ENCODE measurements around the gene ADAMTS18.
"Not testable (repeated sequence)": the region's sequence is repeated elsewhere in the genome, so short reads cannot be mapped to it uniquely, and the experiment has no call there.

Gene ADAMTS18

DNA sequence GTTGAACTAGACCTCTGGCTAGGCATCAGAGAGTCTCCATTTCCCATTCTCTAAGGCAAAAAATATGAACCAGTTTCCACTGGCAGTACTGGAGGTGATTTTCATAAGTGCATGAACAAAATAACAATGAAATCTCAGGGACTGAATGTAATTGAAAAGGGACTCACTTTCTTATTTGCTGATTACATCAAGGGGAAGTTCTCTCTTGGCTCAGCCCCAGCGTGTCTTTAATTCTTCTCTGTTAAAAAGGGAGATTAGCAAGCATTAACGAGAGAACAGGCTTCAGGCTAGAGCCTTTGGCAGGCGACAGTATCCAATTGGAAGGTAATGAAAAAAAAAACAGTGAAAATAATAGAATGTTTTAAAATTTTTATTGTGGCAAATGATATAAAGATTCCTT, 34.0 kb upstream of the ADAMTS18 start:
- TF ChIP-seq CTCF (IDR thresholded peaks at IDR 0.05; ENCODE audit: control insufficient read depth, insufficient read depth, low read depth, low read length, missing control alignments): no peak
- DNase-seq (ENCODE audit: low read depth): no peak
- no peak overlapping the region for H3K4me3 ChIP-seq (ENCODE audit: control insufficient read depth, low read depth, low read length)

DNA sequence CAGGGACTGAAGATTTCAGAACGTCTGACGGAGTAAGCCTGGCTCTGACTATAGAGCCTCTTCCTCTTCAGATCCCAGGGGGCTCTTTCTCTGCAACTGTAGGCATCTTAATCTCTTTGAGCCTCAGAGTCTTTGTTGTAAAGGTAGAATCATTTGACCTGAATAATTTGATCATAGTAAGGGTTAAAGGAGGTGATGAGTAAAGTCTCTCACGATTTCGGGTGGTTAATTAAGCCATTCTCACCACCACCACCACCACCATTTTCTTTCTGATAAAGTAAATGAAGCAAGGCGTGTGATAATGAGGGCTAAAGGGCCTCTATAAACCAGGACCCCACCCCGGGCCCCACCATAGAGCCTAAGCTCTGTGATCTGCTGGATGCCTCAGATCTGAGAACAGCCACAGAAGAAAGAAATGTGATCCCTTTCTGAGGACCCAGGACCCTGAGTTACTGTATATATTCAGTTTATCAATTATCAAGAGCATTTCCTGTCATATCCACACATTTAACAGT, 33.0 kb upstream of the ADAMTS18 start:
- DNase-seq (ENCODE audit: low read depth): no peak
- no peak for TF ChIP-seq CTCF (IDR thresholded peaks at IDR 0.05; ENCODE audit: control insufficient read depth, insufficient read depth, low read depth, low read length, missing control alignments)
- H3K4me3 ChIP-seq (ENCODE audit: control insufficient read depth, low read depth, low read length): no peak overlapping the region

- not testable (repeated sequence) for H3K4me3 ChIP-seq (ENCODE audit: control insufficient read depth, low read depth, low read length); DNase-seq (ENCODE audit: low read depth)
Measured at GRCh38 chr16:77463659-77464058, 28.8 kb upstream of the ADAMTS18 start.

DNA sequence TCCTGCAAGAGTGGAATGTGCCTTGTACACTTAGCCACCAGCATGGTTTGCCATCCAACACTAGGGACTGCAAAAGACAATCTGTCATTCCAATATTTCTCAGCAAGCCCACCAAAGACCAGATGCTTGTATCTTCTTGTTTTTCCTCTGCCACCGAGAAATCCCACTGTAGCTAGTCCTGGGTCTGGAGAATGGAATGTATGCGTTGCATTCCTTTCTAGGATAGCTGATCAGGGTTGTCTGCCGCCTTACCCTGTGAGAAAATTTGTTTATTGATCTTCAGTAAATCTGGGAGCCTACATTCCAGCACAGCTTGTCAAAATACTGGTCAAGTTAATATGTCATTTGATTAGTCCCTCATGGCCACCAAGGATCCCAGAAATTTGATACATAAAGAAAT, 28.1 kb upstream of the ADAMTS18 start:
- no peak for DNase-seq (ENCODE audit: low read depth)
- H3K4me3 ChIP-seq (ENCODE audit: control insufficient read depth, low read depth, low read length): no peak overlapping the region
- no peak for TF ChIP-seq CTCF (IDR thresholded peaks at IDR 0.05; ENCODE audit: control insufficient read depth, insufficient read depth, low read depth, low read length, missing control alignments)

- DNase-seq (ENCODE audit: low read depth): no peak
- H3K4me3 ChIP-seq (ENCODE audit: control insufficient read depth, low read depth, low read length): no peak overlapping the region
- TF ChIP-seq CTCF (IDR thresholded peaks at IDR 0.05; ENCODE audit: control insufficient read depth, insufficient read depth, low read depth, low read length, missing control alignments): no peak
Measured at GRCh38 chr16:77459534-77460254, 24.9 kb upstream of the ADAMTS18 start.

GRCh38 chr16:77457046-77457445, 22.2 kb upstream of the ADAMTS18 start:
- TF ChIP-seq CTCF (IDR thresholded peaks at IDR 0.05; ENCODE audit: control insufficient read depth, insufficient read depth, low read depth, low read length, missing control alignments): no peak
- H3K4me3 ChIP-seq (ENCODE audit: control insufficient read depth, low read depth, low read length): no peak overlapping the region
- DNase-seq (ENCODE audit: low read depth): no peak

DNA sequence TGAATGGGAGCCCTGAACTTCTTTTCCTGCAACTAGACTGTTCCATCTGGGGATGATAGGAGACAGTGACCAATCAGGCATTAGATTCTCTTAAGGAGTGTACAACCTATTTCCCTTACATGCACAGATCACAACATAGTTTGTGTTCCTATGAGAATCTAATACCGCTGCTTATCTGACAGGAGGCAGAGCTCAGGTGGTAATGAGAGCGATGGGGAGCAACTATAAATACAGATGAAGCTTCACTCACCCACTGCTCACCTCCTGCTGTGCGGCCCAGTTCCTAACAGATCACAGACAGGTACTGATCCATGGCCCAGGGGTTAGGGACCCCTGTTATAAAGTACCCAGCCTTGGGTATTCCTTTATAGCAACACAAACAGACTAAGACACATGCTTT, 17.4 kb upstream of the ADAMTS18 start:
- no peak for TF ChIP-seq CTCF (IDR thresholded peaks at IDR 0.05; ENCODE audit: control insufficient read depth, insufficient read depth, low read depth, low read length, missing control alignments)
- no peak for DNase-seq (ENCODE audit: low read depth)
- no peak overlapping the region for H3K4me3 ChIP-seq (ENCODE audit: control insufficient read depth, low read depth, low read length)

All from AG09309 (cell line).